Endometrium (tissue), 2 donors: ENCODE measurements around the gene UCHL1.
A peak's percentile ranks its signal among the peaks of the same experiment; 100 is the strongest.
"Not testable (repeated sequence)": the region's sequence is repeated elsewhere in the genome, so short reads cannot be mapped to it uniquely, and the experiment has no call there.

Experiments
- FAIRE-seq: peaks from 2 replicates; lab custom pipeline; 2012; peaks lifted over from hg19 to GRCh38; lab: Jason Lieb, UNC
- donor health status: control.
- donor health status: control.

The UCHL1 gene

DNA sequence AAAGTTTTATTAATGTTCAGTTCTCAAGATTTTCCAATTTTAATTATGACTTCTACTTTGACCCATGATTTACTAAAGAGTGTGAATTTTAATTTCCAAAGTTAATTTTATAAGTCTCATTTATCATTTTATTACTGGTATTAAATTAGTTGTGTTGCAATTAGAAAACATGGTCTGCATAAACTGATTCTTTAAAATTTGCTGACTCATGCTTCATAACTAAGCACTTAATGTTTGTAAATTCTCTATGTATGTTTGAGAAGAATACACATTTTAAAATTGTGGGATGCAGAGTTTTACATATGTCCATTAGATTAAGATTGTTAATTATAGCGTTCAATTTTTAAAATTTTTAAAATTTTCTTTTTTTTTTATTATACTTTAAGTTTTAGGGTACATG lies 20.2 kb upstream of the UCHL1 start:
- FAIRE-seq, result no peak

DNA sequence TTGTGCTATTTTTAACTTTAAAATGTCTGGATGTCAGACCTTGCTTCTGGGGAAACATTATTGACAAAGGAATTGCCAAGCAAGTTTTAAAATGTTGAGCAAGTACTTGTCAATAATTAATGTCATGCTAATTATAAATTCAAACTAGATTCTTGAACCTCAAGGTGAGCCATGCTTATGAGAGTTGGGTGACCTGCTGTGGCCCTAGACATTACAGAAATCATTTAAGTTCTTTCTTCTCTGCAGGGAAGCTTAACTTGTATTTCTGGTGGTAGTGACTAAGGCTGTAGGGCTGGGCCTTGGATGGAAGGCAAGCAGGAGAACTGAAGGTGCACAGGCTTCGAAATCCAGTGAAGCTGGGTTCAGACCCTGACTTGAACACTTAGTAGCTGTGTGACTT lies 14.8 kb upstream of the UCHL1 start:
- FAIRE-seq, result no peak

DNA sequence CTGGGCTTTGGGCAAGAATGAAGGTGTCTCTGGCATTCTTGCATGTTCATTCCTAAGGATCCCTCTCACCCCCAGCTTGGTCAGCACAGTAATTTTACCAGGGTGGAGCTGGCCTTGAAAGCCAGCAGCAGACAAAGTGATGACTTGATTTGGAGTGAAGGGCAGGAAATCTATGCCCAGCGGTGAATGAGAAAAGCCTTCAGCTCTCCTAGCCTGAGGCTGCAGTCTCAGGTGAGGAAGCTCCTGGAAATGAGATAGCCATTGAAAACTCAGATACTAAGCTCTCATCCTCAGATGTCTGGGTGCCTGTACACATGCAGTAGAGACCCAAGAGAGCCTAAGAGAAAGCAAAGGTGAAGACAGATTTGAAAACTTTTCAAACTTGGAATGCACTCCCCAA lies 10.7 kb upstream of the UCHL1 start:
- no peak for FAIRE-seq

DNA sequence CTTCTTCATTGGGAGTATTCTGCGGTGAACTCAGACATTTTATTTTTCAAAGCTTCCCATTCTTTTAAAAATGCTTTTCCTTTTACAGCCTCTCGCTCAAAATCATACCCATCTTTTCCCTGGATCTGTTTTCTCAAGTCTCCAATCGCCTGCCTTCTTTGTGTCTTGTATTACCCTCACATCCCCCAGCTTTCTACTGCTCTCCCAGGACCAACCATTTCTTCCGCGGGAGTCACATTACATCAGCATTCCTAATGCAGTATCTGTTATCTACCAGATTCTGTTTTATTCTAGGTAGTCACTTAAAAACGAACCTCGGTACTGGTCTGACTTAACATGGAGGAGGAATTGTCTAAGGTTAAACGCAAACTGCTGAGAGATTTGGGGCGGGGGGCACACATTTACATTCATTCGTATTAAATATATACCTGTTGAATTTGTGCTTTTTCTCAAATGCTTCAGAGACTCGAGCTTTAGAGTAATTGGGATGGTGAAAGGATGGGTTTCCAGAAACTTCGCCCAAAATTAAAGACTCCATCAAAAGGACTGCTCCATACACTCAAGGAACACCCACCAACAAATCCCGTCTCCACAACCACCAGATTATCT lies 493 bp upstream of the UCHL1 start:
- no peak for FAIRE-seq

DNA sequence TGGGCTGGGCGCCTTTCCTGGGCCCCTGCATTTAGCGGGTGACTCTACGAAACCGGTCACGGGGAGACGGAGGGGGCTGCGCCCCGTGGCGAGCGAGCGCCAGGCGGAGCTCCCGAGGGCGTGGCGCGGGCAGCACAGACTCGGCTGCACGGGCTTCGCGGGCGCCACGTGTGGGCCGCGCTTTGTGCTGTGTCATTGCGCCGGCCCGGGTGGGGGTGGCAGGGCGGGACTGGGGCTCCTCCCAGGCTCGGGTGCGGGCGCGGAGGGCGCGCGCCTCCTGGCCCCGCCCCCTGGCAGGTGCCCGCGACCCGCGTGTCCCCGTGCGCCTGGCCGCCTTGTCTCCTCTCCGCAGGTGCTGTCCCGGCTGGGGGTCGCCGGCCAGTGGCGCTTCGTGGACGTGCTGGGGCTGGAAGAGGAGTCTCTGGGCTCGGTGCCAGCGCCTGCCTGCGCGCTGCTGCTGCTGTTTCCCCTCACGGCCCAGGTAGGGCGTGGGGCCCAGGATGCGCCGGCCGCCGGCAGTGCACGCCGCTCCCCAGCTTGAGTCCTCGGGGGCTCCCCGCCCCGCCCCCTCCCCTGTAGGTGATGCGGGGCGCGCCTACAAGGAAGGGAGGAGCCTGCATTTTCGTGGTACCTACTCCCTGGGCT lies 651 bp downstream of the UCHL1 start:
- no peak for FAIRE-seq

DNA sequence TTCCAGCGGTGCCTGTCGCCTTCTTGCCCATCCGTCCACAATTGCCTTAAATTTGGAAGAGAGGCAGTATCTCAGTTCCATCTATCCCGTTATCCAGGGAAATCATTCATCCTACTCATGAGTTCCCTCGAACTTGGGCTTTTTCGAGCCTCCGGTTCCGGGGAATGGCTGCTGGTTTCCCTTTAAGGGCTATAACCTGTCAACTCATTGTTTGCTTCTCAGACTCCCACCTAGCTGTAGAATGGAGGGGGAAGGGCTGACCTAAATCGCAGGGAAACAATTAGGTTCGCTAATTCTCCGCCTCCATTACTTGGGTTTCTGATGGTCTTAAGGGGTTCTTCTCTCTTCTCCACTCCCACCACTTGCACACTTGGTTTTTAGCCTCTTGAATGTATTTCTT lies 1.2 kb downstream of the UCHL1 start:
- FAIRE-seq, result no peak

DNA sequence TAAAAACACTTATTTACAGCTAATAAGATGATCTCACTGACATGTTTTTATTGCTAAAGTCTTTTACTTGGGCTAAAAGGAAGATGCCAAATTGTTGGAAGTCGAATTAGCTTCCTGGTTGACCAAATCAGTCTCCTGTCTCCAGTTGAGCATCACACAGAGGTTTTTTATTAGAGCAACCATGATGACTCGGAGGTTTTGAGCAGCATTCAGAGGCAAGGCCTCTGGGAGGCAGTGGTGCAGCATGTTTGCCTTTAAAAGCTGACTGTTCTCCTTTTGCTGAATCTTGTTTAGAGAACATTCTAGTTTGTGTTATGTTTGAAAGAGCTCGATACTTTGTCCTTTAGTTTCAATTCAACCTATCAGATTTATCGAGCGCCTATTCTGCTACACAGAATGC lies 2.1 kb downstream of the UCHL1 start:
- no peak for FAIRE-seq

DNA sequence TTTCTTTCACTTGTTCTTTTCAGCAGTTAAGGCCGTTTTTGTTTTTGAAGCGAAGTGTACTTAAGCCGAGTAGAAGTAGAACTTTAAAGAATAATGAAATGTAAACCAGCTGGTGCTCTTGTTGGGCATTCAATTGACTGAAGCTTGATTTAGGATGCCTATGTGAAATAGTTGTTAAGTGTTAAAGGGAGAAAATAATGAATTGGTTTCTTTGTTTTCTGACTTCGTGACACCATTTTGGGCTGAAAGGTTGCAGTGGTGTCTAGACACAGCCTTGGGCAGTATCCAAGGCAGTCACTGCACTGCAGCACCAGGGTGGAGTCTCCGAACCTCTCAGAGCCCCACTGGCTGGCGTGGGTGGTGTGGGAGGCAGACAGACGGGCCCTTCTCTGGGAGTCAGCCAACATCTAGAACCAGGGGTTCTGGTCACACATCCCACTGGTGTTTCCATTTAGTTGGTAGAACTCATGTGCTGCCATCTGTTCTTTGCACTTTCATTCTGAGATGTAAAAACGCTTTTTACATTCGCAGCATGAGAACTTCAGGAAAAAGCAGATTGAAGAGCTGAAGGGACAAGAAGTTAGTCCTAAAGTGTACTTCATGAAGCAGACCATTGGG lies 3.5 kb downstream of the UCHL1 start:
- no peak for FAIRE-seq

DNA sequence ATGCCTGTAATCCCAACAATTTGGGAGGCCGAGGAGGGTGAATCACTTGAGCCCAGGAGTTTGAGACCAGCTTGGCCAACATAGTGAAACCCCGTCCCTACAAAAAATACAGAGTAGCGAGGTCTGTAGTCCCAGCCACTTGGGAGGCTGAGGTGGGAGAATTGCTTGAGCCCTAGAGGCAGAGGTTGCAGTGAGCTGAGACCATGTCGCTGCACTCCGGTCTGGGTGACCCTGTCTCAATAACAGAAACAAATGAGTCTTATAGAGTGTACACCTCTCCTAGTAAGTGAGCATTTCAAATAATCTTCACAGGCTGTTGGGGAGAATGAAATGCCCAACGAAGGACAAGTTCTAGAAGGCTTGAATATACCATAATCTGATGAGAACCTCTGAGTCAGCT lies 5.5 kb downstream of the UCHL1 start:
- no peak for FAIRE-seq

DNA sequence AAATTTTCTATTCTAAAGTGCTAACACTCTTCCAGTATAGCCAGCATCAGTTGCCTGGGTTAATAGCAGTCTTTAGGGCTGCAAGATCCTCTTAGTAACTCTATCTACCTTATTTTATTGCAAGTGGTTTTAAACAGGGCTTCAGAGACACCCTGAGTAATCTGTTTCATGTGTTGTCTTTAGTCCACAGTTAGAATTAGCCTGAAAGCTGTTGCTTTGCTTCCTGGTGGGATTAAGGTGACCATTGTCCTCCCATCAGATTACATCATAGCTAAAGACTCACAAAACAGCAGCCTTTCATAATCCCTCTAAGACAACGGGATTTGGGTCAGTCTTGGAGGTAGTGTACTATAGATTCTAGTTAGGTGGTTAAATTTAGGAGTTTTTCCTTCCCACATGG lies 7.5 kb downstream of the UCHL1 start:
- FAIRE-seq, result no peak

DNA sequence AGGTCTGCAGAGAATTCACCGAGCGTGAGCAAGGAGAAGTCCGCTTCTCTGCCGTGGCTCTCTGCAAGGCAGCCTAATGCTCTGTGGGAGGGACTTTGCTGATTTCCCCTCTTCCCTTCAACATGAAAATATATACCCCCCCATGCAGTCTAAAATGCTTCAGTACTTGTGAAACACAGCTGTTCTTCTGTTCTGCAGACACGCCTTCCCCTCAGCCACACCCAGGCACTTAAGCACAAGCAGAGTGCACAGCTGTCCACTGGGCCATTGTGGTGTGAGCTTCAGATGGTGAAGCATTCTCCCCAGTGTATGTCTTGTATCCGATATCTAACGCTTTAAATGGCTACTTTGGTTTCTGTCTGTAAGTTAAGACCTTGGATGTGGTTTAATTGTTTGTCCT lies 11.3 kb downstream of the UCHL1 start:
- FAIRE-seq, result no peak

DNA sequence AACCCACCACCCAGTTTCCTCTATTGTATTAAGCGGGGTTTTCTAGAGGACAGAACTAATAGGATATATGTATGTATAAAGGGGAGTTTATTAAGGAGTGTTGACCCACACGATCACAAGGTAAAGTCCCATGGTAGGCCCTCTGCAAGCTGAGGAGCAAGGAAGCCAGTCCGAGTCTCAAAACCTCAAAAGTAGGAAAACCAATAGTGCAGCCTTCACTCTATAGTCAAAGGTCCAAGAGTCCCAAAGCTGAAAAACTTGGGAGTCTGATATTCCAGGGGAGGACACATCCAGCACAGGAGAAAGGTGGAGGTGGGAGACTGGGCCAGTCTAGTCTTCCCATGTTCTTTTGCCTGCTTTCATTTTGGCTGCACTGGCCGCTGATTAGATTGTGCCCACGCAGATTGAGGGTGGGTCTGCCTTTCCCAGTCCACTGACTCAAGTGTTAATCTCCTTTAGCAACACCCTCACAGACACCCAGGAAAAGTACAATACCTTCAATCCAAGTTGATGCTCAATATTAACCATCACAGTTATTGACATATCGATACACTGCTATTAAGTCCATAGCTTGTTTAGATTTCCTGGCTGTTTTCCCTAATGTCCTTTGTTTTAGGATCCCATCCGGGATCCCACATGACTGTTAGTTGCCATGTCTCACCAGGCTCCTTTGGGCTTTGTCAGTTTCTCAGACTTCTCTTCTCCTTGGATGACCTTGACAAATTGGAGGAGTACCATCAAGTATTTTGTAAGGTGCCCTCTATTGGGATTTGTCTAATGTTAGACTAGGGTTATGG lies 12.2 kb downstream of the UCHL1 start:
- FAIRE-seq, result no peak

DNA sequence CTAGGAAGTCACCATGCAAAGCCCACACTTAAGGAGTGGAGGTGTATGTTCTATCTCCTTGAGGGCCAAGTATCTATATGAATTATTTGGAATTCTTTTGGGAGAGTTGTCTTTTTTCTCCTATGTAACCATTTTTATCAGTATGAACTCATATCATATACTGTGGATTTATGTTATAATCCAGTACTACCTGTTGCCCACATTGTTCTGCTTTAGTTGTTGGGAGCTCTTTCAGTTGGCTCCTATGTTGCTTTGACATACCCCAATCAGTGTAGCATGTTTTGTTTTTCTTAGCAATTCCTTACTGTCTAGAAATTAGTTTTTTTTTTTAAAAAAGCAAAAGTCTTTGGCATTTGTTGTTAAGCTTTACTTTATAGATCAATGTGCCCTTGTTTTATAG lies 13.0 kb downstream of the UCHL1 start:
- no peak for FAIRE-seq

DNA sequence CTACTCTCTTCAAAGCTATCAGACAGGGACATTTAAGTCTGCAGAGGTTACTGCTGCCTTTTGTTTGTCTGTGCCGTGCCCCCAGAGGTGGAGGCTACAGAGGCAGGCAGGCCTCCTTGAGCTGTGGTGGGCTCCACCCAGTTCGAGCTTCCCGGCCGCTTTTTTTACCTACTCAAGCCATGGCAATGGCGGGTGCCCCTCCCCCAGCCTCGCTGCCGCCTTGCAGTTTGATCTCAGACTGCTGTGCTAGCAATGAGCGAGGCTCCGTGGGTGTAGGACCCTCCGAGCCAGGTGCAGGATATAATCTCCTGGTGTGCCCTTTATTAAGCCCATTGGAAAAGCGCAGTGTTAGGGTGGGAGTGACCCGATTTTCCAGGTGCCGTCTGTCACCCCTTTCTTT lies 19.2 kb downstream of the UCHL1 start:
- not testable (repeated sequence) for FAIRE-seq

DNA sequence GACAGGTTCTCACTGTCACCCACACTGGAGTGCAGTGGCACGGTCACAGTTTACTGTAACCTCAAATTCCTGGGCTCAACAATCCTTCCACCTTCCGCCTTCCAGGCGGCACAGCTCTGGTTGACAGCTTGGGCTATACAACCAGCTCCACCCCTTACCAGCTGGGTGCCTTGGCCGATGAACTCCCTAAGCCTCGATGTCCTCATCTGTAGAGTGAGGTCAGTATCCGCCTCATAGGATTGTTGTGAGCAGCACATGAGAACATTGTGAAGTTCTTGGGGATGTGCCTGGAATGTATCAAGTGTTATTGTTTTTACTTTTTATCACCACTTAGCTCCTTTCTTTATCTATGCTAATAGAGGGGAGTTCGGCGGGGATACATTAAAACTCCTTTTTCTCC lies 23.3 kb downstream of the UCHL1 start:
- no peak for FAIRE-seq

DNA sequence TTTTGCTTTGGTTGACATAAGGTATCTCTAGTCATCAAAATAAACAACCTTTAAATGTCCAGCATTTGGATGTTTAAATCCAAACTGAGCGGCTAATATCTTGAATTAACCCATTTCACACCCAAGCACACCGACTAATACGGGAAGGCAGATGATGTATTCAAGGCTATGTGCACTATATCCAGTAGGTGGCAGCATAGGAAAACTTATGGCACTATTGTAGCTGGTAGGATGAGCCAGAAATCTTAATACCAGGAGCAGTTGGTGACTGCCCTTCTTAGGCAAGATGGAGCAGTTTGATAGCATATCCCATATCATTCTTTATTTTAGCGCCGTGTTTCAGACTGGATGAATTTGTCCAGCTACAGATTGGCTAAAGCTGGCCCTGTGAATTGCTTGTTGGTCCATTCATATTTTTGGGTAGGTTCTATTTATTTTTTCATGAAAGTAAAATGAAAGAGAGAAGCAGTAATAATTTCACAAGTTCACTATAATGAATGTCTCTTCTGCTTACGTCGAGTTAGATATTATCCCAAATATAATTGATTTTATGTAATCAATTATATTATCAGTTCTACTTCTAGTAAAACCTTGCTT lies 24.4 kb downstream of the UCHL1 start:
- FAIRE-seq, result peak; percentile 88

DNA sequence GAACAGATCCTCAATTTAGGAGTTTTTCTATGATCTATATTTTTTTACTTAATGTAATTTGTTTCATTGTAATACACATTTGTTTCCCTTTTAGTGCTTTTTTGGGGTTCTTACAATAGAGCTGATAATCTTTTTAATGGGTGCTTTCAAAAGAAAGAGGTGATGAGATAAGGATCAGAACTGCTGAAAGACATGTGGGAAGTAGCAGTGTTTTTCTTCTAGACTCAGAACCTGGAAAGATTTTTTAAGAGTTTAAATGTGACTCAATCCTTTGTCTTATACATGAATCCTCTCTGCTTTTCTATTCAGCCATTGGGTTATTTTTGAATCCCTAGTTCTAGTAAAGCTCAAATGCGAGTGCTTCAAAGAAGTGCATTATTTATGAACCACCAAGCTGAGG lies 25.6 kb downstream of the UCHL1 start:
- no peak for FAIRE-seq

DNA sequence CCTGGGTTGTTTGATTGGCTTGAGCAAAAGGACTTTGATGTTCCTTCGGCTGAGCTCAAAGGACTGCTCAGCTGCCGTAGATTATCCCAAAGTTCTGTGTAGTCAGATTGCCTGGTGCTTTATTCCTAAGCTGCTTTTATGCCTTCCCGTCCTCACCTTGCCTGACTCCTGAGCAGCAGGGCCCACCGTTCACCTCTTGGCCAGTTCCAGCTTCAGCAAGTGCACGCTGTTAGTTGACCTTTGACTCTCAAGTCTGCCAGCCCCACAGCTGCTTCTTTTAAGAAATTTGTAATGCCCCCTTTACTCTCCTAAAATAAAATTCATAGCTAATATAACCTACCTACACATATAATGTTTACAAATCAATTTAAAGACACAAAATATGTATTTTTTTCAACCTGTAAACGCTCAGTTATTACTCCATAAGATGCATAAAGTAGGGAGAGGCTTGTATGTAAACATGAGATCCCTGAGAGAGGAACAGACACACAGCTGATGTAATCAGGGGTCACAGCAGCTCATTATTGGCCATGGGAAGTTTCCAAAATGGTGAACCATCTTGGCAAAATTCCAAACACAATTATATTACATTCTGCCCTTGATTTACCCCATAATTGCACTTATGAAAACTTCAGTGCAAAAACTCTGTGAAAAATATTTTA lies 28.6 kb downstream of the UCHL1 start:
- no peak for FAIRE-seq

DNA sequence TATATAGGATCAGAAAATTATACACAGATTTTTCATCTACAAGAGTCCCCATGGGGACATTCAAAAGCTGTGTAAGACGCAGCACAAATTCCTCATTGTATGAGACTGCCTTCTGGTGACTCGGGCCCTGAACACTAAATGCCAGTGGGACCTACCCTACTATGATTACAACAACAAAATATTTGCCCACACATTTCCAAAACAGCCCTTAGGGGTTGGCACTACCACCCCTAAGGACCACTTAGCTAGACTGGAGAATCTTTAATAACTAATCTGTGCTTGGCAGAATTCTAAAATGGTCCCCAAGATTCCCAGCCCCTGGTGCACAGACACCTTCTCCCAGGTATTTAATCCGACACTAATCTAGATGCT lies 29.1 kb downstream of the UCHL1 start:
- FAIRE-seq, result no peak

DNA sequence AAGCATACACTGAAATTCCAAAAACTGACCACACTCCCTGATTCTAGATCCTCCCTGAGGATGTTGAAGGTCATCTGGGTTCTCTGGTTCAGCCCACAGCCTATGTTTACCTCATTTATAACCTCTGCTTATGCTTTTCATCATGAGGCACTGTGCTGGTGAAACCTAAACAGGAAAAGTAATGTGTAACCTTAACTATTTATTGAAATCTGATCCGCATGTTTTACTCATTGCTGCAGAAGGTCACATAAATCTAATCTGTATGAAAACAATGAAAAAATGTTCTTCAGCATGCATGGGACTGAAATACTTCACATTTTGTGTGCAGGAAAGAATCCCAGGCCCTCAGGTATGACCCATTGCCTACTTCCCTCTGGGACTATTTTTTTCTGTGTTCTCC lies 30.3 kb downstream of the UCHL1 start:
- peak; percentile 89 for FAIRE-seq

DNA sequence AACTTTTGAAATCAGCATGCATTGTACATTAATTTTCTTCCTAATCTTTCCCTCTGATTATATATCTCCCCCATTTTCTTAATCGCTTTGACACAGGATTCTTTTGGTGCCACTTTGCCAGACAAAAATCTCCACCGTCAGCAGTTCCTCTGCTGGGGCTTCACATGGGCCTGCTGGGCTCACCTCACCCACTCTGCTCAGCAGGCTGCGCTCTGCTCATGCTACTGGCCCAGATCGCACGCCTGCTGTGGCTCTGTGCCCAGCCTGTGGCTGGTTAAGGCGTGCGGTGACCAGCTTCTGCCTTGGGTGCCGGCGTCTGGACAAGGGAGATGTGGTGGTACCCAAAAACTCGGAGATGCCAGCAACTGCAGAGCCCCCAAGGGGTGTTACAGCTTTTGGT lies 31.1 kb downstream of the UCHL1 start:
- FAIRE-seq, result no peak

DNA sequence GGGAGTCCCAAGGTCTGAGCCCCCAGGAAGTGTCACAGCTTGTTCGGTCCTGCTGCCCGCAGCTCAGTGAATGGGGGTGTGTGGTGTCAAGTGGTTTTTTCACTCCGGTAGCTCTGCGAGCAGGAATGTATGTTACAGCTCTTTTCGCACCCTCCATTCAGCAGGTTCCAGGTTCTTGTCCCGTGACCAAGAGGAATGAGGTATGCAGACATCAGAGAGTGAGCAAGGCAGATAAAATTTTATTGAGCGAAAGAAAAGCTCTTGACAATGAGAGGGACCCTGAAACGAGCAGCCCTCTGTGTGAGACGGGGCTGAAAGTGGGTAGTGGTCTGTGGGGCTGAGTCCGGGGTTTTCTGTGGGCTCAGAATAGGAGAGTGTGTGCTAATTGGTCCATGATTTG lies 31.5 kb downstream of the UCHL1 start:
- FAIRE-seq, result no peak
